CD14-positive monocyte (primary cell): Measurements from ENCODE around the gene RGS11. TPM values are rescaled to one million over a fixed set of nuclear protein-coding genes. Genes with fewer than 3 reads are reported as not detected.

ENCODE experiments used
- DNase-seq, 3 donors: peaks; one replicate each; pipeline ENCODE4 v3.0.0-alpha.2; 2011 to 2022
- H2AFZ ChIP-seq: 2 replicates; pipeline ENCODE4 v1.6.0; 2012; ENCODE audit warnings: mild to moderate bottlenecking, low read depth, low read length, inconsistent platforms; ENCODE audit not compliant: insufficient read depth, poor library complexity, severe bottlenecking
- H3K27ac ChIP-seq, 2 donors: 1 replicate in 1 of 2; 2 replicates in 1 of 2; pipeline ENCODE4 v1.5.1; 2012 to 2013; ENCODE audit warnings: low read length in 2 of 2, control low read depth in 1 of 2, inconsistent platforms in 1 of 2, low read depth in 1 of 2, mild to moderate bottlenecking in 1 of 2
- H3K27me3 ChIP-seq, 2 donors: one replicate each; pipeline versions ENCODE4 v1.6.0 to v1.6.1; 2011 to 2013; ENCODE audit warnings: low read length in 2 of 2; ENCODE audit not compliant: control insufficient read depth in 2 of 2, insufficient read depth in 2 of 2
- H3K36me3 ChIP-seq, 2 donors: replicated peaks in 1 of 2; 1 replicate in 1 of 2; 2 replicates in 1 of 2; pipeline versions ENCODE4 v1.5.1 to v1.6.1; 2012 to 2013; ENCODE audit warnings: low read length in 2 of 2, control low read depth in 1 of 2, inconsistent platforms in 1 of 2, mild to moderate bottlenecking in 1 of 2; ENCODE audit not compliant: insufficient read depth in 2 of 2, control insufficient read depth in 1 of 2
- H3K4me1 ChIP-seq, 2 donors: 1 replicate in 1 of 2; 2 replicates in 1 of 2; pipeline versions ENCODE4 v1.5.1 to v1.6.1; 2012 to 2013; ENCODE audit warnings: low read length in 2 of 2, control low read depth in 1 of 2, inconsistent platforms in 1 of 2, mild to moderate bottlenecking in 1 of 2, moderate library complexity in 1 of 2; ENCODE audit not compliant: insufficient read depth in 2 of 2, control insufficient read depth in 1 of 2
- H3K4me2 ChIP-seq: replicated peaks from 2 replicates; pipeline ENCODE3; 2012; ENCODE audit warnings: low read length, moderate library complexity, mild to moderate bottlenecking; ENCODE audit not compliant: poor library complexity, severe bottlenecking; ENCODE audit errors: extremely low read depth
- H3K4me3 ChIP-seq, 3 experiments: fragments of 200-600 bp in 1 of 3; sonication (generic) in 1 of 3; replicated peaks in 1 of 3; 1 replicate in 2 of 3; 2 replicates in 1 of 3; pipeline ENCODE4 v1.5.1; 2011 to 2013; ENCODE audit warnings: low read length in 3 of 3, mild to moderate bottlenecking in 3 of 3, control low read depth in 2 of 3, low read depth in 2 of 3, inconsistent platforms in 1 of 3, moderate library complexity in 1 of 3
- H3K79me2 ChIP-seq: 2 replicates; pipeline ENCODE4 v1.6.0; 2012; ENCODE audit warnings: mild to moderate bottlenecking, control low read depth, inconsistent platforms, low read length, moderate library complexity; ENCODE audit not compliant: insufficient read depth
- H3K9ac ChIP-seq: 2 replicates; pipeline ENCODE4 v1.6.0; 2017; ENCODE audit warnings: low read length, mild to moderate bottlenecking; ENCODE audit not compliant: insufficient read depth, poor library complexity, severe bottlenecking
- H3K9me3 ChIP-seq, 2 donors: replicated peaks in 1 of 2; 1 replicate in 1 of 2; 2 replicates in 1 of 2; pipeline versions ENCODE4 v1.5.1 to v1.6.1; 2012 to 2013; ENCODE audit warnings: low read length in 2 of 2, control low read depth in 1 of 2; ENCODE audit not compliant: control insufficient read depth in 1 of 2, insufficient read depth in 1 of 2
- H4K20me1 ChIP-seq: 2 replicates; pipeline ENCODE4 v1.6.0; 2012; ENCODE audit warnings: mild to moderate bottlenecking, low read length, control low read depth, moderate library complexity; ENCODE audit not compliant: insufficient read depth
- H3K27ac Mint-ChIP-seq, 7 donors: one replicate each; pipeline ENCODE4 v1.8.0; 2020; ENCODE audit warnings: mild to moderate bottlenecking in 7 of 7, mixed read lengths in 7 of 7, moderate library complexity in 6 of 7, inconsistent platforms in 2 of 7
- H3K27me3 Mint-ChIP-seq, 3 donors: one replicate each; pipeline ENCODE4 v1.8.0; 2021 to 2022; ENCODE audit warnings: low read depth in 3 of 3, mild to moderate bottlenecking in 3 of 3, mixed read lengths in 3 of 3, moderate library complexity in 3 of 3, inconsistent platforms in 1 of 3
- H3K36me3 Mint-ChIP-seq, 2 donors: one replicate each; pipeline ENCODE4 v1.8.0; 2020; ENCODE audit warnings: mixed read lengths in 2 of 2, inconsistent platforms in 1 of 2, mild to moderate bottlenecking in 1 of 2
- H3K4me1 Mint-ChIP-seq: one replicate; pipeline ENCODE4 v1.8.0; 2020; ENCODE audit warnings: mild to moderate bottlenecking, mixed read lengths
- H3K4me3 Mint-ChIP-seq, 2 donors: one replicate each; pipeline ENCODE4 v1.8.0; 2020; ENCODE audit warnings: mild to moderate bottlenecking in 2 of 2, mixed read lengths in 2 of 2, moderate library complexity in 1 of 2
- H3K9me3 Mint-ChIP-seq, 7 donors: one replicate each; pipeline ENCODE4 v1.8.0; 2020 to 2022; ENCODE audit warnings: mixed read lengths in 7 of 7, mild to moderate bottlenecking in 6 of 7, moderate library complexity in 6 of 7, inconsistent platforms in 2 of 7
- CTCF ChIP-seq: fragments of 200-600 bp; IDR thresholded peaks from one replicate; pipeline ENCODE4 v1.8.0; 2022; ENCODE audit warnings: antibody characterized with exemption, mild to moderate bottlenecking
- WGBS: methylation state at CpG from one replicate; pipeline ENCODE4 v1.1.5; 2013; ENCODE audit warnings: missing lambda C conversion rate; ENCODE audit not compliant: insufficient coverage; 5-methylcytosine and 5-hydroxymethylcytosine counted together
- intact Hi-C, 2 donors: fragments of 100-400 bp; cut with micrococcal nuclease; formaldehyde crosslinking; loops; one replicate each; pipeline versions ENCODE4 v1.15.0 to v1.15.1; 2023
- polyA plus RNA-seq, 3 donors: library from polyadenylated mRNA; depleted of rRNA in 1 of 3; unstranded in 2 of 3; stranded (reverse) in 1 of 3; fragments of 300-500 nt in 2 of 3; fragments of >200 nt in 1 of 3; fragmentation: Illumina TruSeq in 2 of 3; gene quantifications; 1 replicate in 2 of 3; 2 replicates in 1 of 3; pipeline ENCODE4 v1.2.3, GENCODE V29; 2012 to 2021

Gene RGS11
- polyA plus RNA-seq, 3 donors: 0.07 TPM; not detected in 2

GRCh38 chr16:270381-271255 lies 5.1 kb downstream of the RGS11 start:
- peaks cover 7 to 24% (median 17%) of the 10 kb centered on the region in 3 donors for H3K27me3 Mint-ChIP-seq
- H3K36me3 Mint-ChIP-seq: no peaks in the 10 kb centered on the region
- no peaks in the 10 kb centered on the region for H3K4me1 Mint-ChIP-seq
- Histone ChIP-seq H3K4me2 (no peak overlapping the region), H3K27ac (no peak overlapping the region), H3K4me1 (peaks cover 3 to 6% of the 10 kb centered on the region in 2 donors), H3K27me3 (peaks cover 0 to 13% of the 10 kb centered on the region in 2 donors), H2AFZ (no peak overlapping the region), H3K9ac (no peak overlapping the region), H4K20me1 (no peaks in the 10 kb centered on the region), H3K36me3 (no peaks in the 10 kb centered on the region), H3K9me3 (no peaks in the 10 kb centered on the region), H3K4me3 (no peak overlapping the region), H3K79me2 (no peaks in the 10 kb centered on the region)
- WGBS: 93% methylated on average over 21 of the region's 34 CpGs
- H3K9me3 Mint-ChIP-seq: peaks cover 0 to 3% (median 0%) of the 10 kb centered on the region in 7 donors
- no peak for TF ChIP-seq CTCF
- intact Hi-C loops: no loop called here
- no peak for DNase-seq
- no peak overlapping the region for H3K27ac Mint-ChIP-seq
- no peak overlapping the region for H3K4me3 Mint-ChIP-seq

GRCh38 chr16:269061-269796 lies 6.5 kb downstream of the RGS11 start:
- peaks cover 1 to 12% (median 6%) of the 10 kb centered on the region in 3 donors for H3K27me3 Mint-ChIP-seq
- no peak overlapping the region for H3K4me2 ChIP-seq
- H3K9ac ChIP-seq: no peak overlapping the region
- WGBS: 95% methylated on average over 18 of the region's 24 CpGs
- H3K4me3 Mint-ChIP-seq: no peak overlapping the region
- intact Hi-C loops: no loop called here
- H3K9me3 ChIP-seq: no peaks in the 10 kb centered on the region
- no peak overlapping the region for H2AFZ ChIP-seq
- no peaks in the 10 kb centered on the region for H3K4me1 Mint-ChIP-seq
- no peak for TF ChIP-seq CTCF
- no peaks in the 10 kb centered on the region for H4K20me1 ChIP-seq
- no peak overlapping the region for H3K4me3 ChIP-seq
- H3K36me3 Mint-ChIP-seq: peaks cover 4 to 9% of the 10 kb centered on the region in 2 donors
- no peak overlapping the region for H3K27ac ChIP-seq
- H3K27ac Mint-ChIP-seq: no peak overlapping the region
- DNase-seq: no peak
- H3K27me3 ChIP-seq: peaks cover 0 to 3% of the 10 kb centered on the region in 2 donors
- H3K4me1 ChIP-seq: no peaks in the 10 kb centered on the region
- H3K79me2 ChIP-seq: no peaks in the 10 kb centered on the region
- H3K36me3 ChIP-seq: peaks cover 10 to 11% of the 10 kb centered on the region in 2 donors
- peaks cover 0 to 2% (median 0%) of the 10 kb centered on the region in 7 donors for H3K9me3 Mint-ChIP-seq
